Measurements from ENCODE around the gene TNRC18. TPM values are rescaled to one million over a fixed set of nuclear protein-coding genes. Genes with fewer than 3 reads are reported as not detected.

The TNRC18 gene
- total RNA-seq, 1 experiment from 2014 or later, result 91.7 TPM

DNA sequence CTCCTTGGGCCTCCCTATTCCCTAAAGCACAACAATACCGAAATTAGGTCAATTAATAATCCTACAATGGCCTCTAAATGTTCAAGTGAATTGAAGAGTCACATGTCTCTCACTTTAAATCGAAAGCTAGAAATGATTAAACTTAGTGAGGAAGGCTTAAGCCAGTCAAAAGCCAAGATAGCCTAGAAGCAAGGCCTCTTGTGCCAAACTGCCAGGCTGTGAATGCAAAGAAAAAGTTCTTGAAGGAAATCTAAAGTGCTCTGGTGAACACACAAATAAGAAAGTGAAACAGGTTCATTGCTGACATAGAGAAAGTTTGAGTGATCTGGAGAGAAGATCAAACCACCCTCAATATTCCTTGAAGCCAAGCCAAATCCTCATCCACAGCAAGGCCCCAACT, 83.7 kb downstream of the TNRC18 start:
- no TSS peak for BruUV-seq (replicated peaks)
- no peaks in the 10 kb centered on the region for H3K27me3 ChIP-seq (replicated peaks; ENCODE audit: insufficient read depth, low read depth, low read length, poor library complexity)
- no peaks in the 10 kb centered on the region for H3K4me1 ChIP-seq (ENCODE audit: insufficient read depth, low read length, poor library complexity, severe bottlenecking)
- peaks cover 19% of the 10 kb centered on the region for H3K9me3 ChIP-seq (ENCODE audit: low read depth, low read length, poor library complexity, severe bottlenecking)
- TF ChIP-seq, protein P1, sequence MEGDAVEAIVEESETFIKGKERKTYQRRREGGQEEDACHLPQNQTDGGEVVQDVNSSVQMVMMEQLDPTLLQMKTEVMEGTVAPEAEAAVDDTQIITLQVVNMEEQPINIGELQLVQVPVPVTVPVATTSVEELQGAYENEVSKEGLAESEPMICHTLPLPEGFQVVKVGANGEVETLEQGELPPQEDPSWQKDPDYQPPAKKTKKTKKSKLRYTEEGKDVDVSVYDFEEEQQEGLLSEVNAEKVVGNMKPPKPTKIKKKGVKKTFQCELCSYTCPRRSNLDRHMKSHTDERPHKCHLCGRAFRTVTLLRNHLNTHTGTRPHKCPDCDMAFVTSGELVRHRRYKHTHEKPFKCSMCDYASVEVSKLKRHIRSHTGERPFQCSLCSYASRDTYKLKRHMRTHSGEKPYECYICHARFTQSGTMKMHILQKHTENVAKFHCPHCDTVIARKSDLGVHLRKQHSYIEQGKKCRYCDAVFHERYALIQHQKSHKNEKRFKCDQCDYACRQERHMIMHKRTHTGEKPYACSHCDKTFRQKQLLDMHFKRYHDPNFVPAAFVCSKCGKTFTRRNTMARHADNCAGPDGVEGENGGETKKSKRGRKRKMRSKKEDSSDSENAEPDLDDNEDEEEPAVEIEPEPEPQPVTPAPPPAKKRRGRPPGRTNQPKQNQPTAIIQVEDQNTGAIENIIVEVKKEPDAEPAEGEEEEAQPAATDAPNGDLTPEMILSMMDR (conservative IDR thresholded peaks at IDR 0.05; ENCODE audit: low read depth, low read length), result no peak
- no peak for TF ChIP-seq EZH2 (IDR thresholded peaks at IDR 0.05; ENCODE audit: borderline replicate concordance, low read depth, low read length, poor library complexity, severe bottlenecking)
- POLR2A ChIA-PET (ENCODE audit: low non-redundant PET), result no interaction called here
- no peak overlapping the region for H3K27ac ChIP-seq (ENCODE audit: low read depth, low read length, poor library complexity, severe bottlenecking)
- DNase-seq (ENCODE audit: low spot score), result no peak
- CTCF ChIA-PET, result no interaction called here
- no peak overlapping the region for H3K4me3 ChIP-seq (ENCODE audit: low read depth, low read length, poor library complexity, severe bottlenecking)
- intact Hi-C loops (cut with micrococcal nuclease; ENCODE audit: unreplicated experiment), result no loop called here
- peaks cover 69% of the 10 kb centered on the region for H3K36me3 ChIP-seq (ENCODE audit: insufficient read depth, low read length, poor library complexity, severe bottlenecking)

- TF ChIP-seq EZH2 (IDR thresholded peaks at IDR 0.05; ENCODE audit: borderline replicate concordance, low read depth, low read length, poor library complexity, severe bottlenecking), result no peak
- TF ChIP-seq, protein P1 (conservative IDR thresholded peaks at IDR 0.05; ENCODE audit: low read depth, low read length), result no peak
- Histone ChIP-seq H3K27me3 (replicated peaks; ENCODE audit: insufficient read depth, low read depth, low read length, poor library complexity) (no peaks in the 10 kb centered on the region), H3K36me3 (ENCODE audit: insufficient read depth, low read length, poor library complexity, severe bottlenecking) (peaks cover 48% of the 10 kb centered on the region), H3K4me1 (ENCODE audit: insufficient read depth, low read length, poor library complexity, severe bottlenecking) (no peaks in the 10 kb centered on the region), H3K9me3 (ENCODE audit: low read depth, low read length, poor library complexity, severe bottlenecking) (no peaks in the 10 kb centered on the region), H3K27ac (ENCODE audit: low read depth, low read length, poor library complexity, severe bottlenecking) (no peak overlapping the region), H3K4me3 (ENCODE audit: low read depth, low read length, poor library complexity, severe bottlenecking) (no peak overlapping the region)
- intact Hi-C loops (cut with micrococcal nuclease; ENCODE audit: unreplicated experiment), result no loop called here
- DNase-seq (ENCODE audit: low spot score), result no peak
- BruUV-seq (replicated peaks), result no TSS peak
- POLR2A ChIA-PET (ENCODE audit: low non-redundant PET), result no interaction called here
- CTCF ChIA-PET, result no interaction called here
Measured at GRCh38 chr7:5337047-5337446, 86.6 kb downstream of the TNRC18 start.

- ChIA-PET POLR2A (ENCODE audit: low non-redundant PET) (no interaction called here), CTCF (no interaction called here)
- TF ChIP-seq, protein P1 (conservative IDR thresholded peaks at IDR 0.05; ENCODE audit: low read depth, low read length), result no peak
- H3K4me3 ChIP-seq (ENCODE audit: low read depth, low read length, poor library complexity, severe bottlenecking), result no peak overlapping the region
- no TSS peak for BruUV-seq (replicated peaks)
- DNase-seq (ENCODE audit: low spot score), result no peak
- no peaks in the 10 kb centered on the region for H3K4me1 ChIP-seq (ENCODE audit: insufficient read depth, low read length, poor library complexity, severe bottlenecking)
- no peak overlapping the region for H3K27ac ChIP-seq (ENCODE audit: low read depth, low read length, poor library complexity, severe bottlenecking)
- no peaks in the 10 kb centered on the region for H3K9me3 ChIP-seq (ENCODE audit: low read depth, low read length, poor library complexity, severe bottlenecking)
- intact Hi-C loops (cut with micrococcal nuclease; ENCODE audit: unreplicated experiment), result no loop called here
- peaks cover 49% of the 10 kb centered on the region for H3K36me3 ChIP-seq (ENCODE audit: insufficient read depth, low read length, poor library complexity, severe bottlenecking)
- H3K27me3 ChIP-seq (replicated peaks; ENCODE audit: insufficient read depth, low read depth, low read length, poor library complexity), result no peaks in the 10 kb centered on the region
Measured at GRCh38 chr7:5334671-5335070, 89.0 kb downstream of the TNRC18 start.
